ENCODE results near the gene OGFR. TPM values are rescaled to one million over a fixed set of nuclear protein-coding genes. Genes with fewer than 3 reads are reported as not detected.

Gene OGFR
- total RNA-seq, 1 experiment from 2014 or later = 46.1 TPM

- peaks cover 11% of the 10 kb centered on the region for H3K4me1 ChIP-seq (ENCODE audit: insufficient read depth, low read length, poor library complexity, severe bottlenecking)
- no peak overlapping the region for H3K4me3 ChIP-seq (ENCODE audit: low read depth, low read length, poor library complexity, severe bottlenecking)
- H3K27me3 ChIP-seq (replicated peaks; ENCODE audit: insufficient read depth, low read depth, low read length, poor library complexity) = no peaks in the 10 kb centered on the region
- ChIA-PET POLR2A (ENCODE audit: low non-redundant PET) (no interaction called here), CTCF (interaction anchor here (0.6 to 2.2 kb wide), 17 partner anchors 9 to 405 kb away, joined by 3 to 9 read pairs (median 4); partner anchors contain the start of gene RPS21)
- no peak overlapping the region for H3K27ac ChIP-seq (ENCODE audit: low read depth, low read length, poor library complexity, severe bottlenecking)
- peak; percentile 97 for DNase-seq (ENCODE audit: low spot score)
- H3K9me3 ChIP-seq (ENCODE audit: low read depth, low read length, poor library complexity, severe bottlenecking) = no peaks in the 10 kb centered on the region
- H3K36me3 ChIP-seq (ENCODE audit: insufficient read depth, low read length, poor library complexity, severe bottlenecking) = no peaks in the 10 kb centered on the region
- no TSS peak for BruUV-seq (replicated peaks)
- no peak for TF ChIP-seq EZH2 (IDR thresholded peaks at IDR 0.05; ENCODE audit: borderline replicate concordance, low read depth, low read length, poor library complexity, severe bottlenecking)
- TF ChIP-seq, protein P1, sequence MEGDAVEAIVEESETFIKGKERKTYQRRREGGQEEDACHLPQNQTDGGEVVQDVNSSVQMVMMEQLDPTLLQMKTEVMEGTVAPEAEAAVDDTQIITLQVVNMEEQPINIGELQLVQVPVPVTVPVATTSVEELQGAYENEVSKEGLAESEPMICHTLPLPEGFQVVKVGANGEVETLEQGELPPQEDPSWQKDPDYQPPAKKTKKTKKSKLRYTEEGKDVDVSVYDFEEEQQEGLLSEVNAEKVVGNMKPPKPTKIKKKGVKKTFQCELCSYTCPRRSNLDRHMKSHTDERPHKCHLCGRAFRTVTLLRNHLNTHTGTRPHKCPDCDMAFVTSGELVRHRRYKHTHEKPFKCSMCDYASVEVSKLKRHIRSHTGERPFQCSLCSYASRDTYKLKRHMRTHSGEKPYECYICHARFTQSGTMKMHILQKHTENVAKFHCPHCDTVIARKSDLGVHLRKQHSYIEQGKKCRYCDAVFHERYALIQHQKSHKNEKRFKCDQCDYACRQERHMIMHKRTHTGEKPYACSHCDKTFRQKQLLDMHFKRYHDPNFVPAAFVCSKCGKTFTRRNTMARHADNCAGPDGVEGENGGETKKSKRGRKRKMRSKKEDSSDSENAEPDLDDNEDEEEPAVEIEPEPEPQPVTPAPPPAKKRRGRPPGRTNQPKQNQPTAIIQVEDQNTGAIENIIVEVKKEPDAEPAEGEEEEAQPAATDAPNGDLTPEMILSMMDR (conservative IDR thresholded peaks at IDR 0.05; ENCODE audit: low read depth, low read length) = peak; percentile 100
- intact Hi-C loops (cut with micrococcal nuclease; ENCODE audit: unreplicated experiment) = loop anchor here (1.0 to 5.0 kb wide), 3 partner anchors 123 to 379 kb away; no protein-coding TSS in a partner anchor
Measured at GRCh38 chr20:62791301-62792181, 13.1 kb upstream of the OGFR start.

DNA sequence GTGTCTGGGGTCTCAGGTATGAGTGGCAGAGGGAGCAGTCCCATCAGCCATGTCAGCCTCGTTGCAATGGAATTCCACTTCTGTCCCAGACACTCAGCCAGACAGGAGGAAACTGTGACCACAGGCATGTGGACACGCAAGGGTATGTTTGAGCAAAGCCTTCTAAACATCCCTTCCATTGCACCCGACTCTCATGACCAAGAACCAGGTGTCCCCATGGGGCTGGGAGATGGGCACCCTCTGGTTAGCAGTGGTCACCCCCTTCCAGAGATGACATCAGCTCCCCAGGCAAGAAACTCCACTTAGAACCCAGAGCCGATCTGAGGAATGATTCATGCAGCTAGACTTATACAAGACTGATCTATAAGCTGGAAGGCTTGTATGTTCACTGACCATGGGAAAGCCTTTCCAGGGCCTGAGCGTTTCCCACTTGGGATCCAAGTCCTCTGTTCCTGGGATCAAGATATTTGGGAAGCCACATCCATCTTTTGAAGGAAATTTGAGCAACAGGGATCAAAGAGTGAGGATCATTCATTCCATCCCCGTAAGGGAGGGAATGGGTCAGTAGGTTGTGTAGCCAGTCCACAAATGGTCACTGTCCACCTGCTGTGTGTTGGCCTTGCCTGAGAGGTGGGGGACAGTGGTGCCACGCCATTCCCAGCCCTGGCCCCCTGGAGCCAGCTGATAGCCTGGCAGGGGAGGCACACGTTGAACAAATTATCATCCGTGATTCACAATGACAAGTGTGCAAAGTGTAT, 12.3 kb upstream of the OGFR start:
- Histone ChIP-seq H3K9me3 (ENCODE audit: low read depth, low read length, poor library complexity, severe bottlenecking) (no peaks in the 10 kb centered on the region), H3K27me3 (replicated peaks; ENCODE audit: insufficient read depth, low read depth, low read length, poor library complexity) (no peaks in the 10 kb centered on the region), H3K36me3 (ENCODE audit: insufficient read depth, low read length, poor library complexity, severe bottlenecking) (no peaks in the 10 kb centered on the region), H3K4me3 (ENCODE audit: low read depth, low read length, poor library complexity, severe bottlenecking) (no peak overlapping the region), H3K4me1 (ENCODE audit: insufficient read depth, low read length, poor library complexity, severe bottlenecking) (peaks cover 16% of the 10 kb centered on the region), H3K27ac (ENCODE audit: low read depth, low read length, poor library complexity, severe bottlenecking) (no peak overlapping the region)
- ChIA-PET CTCF (interaction anchor here (0.6 to 2.2 kb wide), 8 partner anchors 10 to 406 kb away, joined by 3 to 9 read pairs (median 7); partner anchors contain the start of gene RPS21), POLR2A (ENCODE audit: low non-redundant PET) (no interaction called here)
- TF ChIP-seq, protein P1 (conservative IDR thresholded peaks at IDR 0.05; ENCODE audit: low read depth, low read length) = no peak
- TF ChIP-seq EZH2 (IDR thresholded peaks at IDR 0.05; ENCODE audit: borderline replicate concordance, low read depth, low read length, poor library complexity, severe bottlenecking) = no peak
- intact Hi-C loops (cut with micrococcal nuclease; ENCODE audit: unreplicated experiment) = loop anchor here (5.0 kb wide), 1 partner anchor 380 kb away; no protein-coding TSS in a partner anchor
- no peak for DNase-seq (ENCODE audit: low spot score)
- no TSS peak for BruUV-seq (replicated peaks)

DNA sequence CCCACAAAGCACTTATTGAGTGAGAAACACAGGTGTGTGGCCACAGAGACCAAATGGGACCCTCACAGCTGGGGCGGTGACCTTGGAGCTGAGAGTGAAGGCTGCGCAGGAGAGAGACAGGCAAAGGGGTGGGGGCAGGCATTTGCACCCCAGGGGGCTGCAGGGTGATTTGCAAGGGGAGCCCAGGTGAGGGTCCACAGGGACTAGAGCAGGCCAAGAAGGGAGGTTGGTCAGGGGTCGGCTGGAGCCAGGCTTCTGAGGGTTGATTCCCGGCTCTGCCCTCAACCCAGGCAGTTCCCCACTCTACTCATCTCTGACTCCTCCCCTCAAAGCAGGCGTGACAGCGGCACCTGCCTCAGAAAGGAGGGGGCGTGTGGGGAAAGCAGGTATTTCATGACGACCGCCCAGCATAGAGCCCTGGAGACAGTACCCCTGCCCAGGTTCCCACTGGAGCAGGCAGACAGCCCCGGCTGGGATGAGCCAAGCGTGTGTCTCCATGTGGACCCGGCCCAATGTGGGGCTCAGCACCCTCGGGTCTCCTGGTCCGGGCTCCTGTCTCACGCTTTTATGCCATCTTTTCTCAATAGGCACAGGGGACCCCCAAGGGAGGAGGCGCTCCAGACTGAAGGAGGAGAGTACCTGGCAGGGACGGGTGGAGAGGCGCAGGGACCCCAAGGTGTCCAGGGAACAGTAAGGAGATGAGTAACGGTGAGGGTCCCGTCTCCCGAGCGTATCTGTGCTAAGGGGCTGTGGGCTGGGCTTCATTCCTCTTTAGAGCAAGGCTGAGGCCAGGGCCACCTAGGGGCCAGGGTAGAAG, 11.5 kb upstream of the OGFR start:
- H3K4me1 ChIP-seq (ENCODE audit: insufficient read depth, low read length, poor library complexity, severe bottlenecking) = peaks cover 21% of the 10 kb centered on the region
- no peaks in the 10 kb centered on the region for H3K27me3 ChIP-seq (replicated peaks; ENCODE audit: insufficient read depth, low read depth, low read length, poor library complexity)
- POLR2A ChIA-PET (ENCODE audit: low non-redundant PET) = no interaction called here
- no peak for DNase-seq (ENCODE audit: low spot score)
- H3K9me3 ChIP-seq (ENCODE audit: low read depth, low read length, poor library complexity, severe bottlenecking) = no peaks in the 10 kb centered on the region
- peak overlapping the region; percentile 66 for H3K27ac ChIP-seq (ENCODE audit: low read depth, low read length, poor library complexity, severe bottlenecking)
- H3K36me3 ChIP-seq (ENCODE audit: insufficient read depth, low read length, poor library complexity, severe bottlenecking) = peaks cover 7% of the 10 kb centered on the region
- H3K4me3 ChIP-seq (ENCODE audit: low read depth, low read length, poor library complexity, severe bottlenecking) = no peak overlapping the region
- TF ChIP-seq, protein P1 (conservative IDR thresholded peaks at IDR 0.05; ENCODE audit: low read depth, low read length) = no peak
- no TSS peak for BruUV-seq (replicated peaks)
- intact Hi-C loops (cut with micrococcal nuclease; ENCODE audit: unreplicated experiment) = loop anchor here (5.0 kb wide), 1 partner anchor 381 kb away; no protein-coding TSS in a partner anchor
- CTCF ChIA-PET = interaction anchor here (0.6 to 2.1 kb wide), 3 partner anchors 105 to 293 kb away, joined by 3 to 8 read pairs (median 5); no protein-coding TSS in a partner anchor
